Loucy (cell line): ENCODE measurements around the gene NONO.

Experiments
- CTCF ChIP-seq: fragments of 200-600 bp; sonication (generic); conservative IDR thresholded peaks from 2 replicates; pipeline ENCODE4 v1.5.1; 2014; ENCODE audit warnings: mild to moderate bottlenecking, antibody characterized with exemption, low read length
- EZH2phosphoT487 ChIP-seq: fragments of 200-600 bp; IDR thresholded peaks from 2 replicates; pipeline ENCODE4 v1.6.1; 2018; ENCODE audit warnings: antibody characterized with exemption, mild to moderate bottlenecking, moderate library complexity, borderline replicate concordance

- TF ChIP-seq CTCF (no peak), EZH2phosphoT487 (no peak)
Measured at GRCh38 chrX:71302461-71303213, 19.2 kb downstream of the NONO start.
